Activated effector memory CD4-positive, alpha-beta T cell treated with anti-CD3 and anti-CD28 coated beads, Interleukin-2, amount 50 U/mL, for 16 hours (primary cell): ENCODE measurements around the gene SAP25.

ENCODE experiments used
- DNase-seq: peaks from one replicate; pipeline ENCODE4 v3.0.0-alpha.2; 2020

The SAP25 gene

DNA sequence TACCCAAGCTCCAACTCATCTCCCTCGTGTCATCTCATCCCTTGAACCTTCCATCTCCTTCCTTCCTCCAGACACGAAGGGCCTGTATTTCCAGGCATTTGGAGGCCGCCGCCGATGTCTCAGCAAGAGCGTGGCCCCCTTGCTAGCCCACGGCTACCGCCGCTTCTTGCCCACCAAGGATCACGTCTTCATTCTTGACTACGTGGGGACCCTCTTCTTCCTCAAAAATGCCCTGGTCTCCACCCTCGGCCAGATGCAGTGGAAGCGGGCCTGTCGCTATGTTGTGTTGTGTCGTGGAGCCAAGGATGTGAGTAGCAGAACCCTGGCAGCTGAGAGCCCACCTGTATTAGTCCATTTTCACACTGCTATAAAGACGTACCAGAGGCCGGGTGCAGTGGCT lies 17.9 kb upstream of the SAP25 start:
- no peak for DNase-seq

DNA sequence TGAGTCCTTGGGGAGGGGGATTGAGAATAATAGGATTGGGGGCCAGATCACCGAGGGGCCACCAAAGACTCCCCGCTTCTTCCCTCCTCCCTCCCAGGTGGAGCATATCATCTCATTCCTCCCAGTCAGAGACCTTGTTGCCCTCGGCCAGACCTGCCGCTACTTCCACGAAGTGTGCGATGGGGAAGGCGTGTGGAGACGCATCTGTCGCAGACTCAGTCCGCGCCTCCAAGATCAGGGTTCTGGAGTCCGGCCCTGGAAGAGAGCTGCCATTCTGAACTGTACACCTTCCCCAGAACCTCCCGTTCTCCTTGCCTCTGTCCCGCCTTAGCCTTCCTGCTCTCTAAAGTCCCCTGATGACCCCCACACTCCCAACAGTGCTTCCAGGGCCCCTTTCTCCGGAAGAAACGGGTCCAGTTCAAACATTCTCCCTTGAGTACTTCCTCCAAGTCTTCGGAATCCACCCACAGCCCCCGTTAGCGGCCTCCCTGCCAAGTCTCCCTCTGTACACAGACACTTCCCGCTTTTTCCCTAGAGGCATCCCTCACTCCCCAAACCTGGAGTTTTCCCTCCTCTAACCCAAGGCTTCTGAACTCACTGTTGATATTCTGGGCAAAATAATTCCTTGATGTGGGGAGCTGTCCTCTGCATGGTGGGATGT lies 16.5 kb upstream of the SAP25 start:
- DNase-seq: no peak

DNA sequence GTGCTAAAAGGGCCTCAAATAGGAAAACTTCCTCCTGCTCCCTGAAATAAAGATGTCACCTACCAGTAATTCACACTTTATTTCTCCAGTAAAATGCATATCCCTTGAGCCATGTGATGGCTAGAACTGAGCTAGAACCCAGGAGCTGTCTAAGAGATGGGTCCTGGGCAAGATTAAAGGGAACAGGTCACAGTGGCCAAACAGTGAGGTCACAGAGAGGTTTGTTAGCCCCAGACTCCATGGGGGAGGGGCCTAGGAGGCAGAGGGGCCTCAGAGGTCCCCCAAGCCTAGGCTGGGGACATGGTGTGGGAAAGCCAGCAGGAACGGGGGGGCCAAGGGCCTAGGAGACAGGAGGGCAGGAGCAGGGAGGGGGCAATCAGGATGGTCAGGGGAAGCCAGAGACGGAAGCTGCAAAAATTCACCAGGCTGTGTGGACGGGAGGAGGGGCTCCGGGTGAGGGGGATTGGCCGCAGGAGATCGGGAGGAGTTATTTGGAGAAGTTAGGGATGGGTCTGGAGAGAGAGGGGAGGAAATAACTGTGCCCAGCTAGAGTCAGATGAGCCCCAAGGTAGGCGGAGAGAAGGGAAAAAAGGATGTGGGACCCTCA lies 15.7 kb upstream of the SAP25 start:
- no peak for DNase-seq

DNA sequence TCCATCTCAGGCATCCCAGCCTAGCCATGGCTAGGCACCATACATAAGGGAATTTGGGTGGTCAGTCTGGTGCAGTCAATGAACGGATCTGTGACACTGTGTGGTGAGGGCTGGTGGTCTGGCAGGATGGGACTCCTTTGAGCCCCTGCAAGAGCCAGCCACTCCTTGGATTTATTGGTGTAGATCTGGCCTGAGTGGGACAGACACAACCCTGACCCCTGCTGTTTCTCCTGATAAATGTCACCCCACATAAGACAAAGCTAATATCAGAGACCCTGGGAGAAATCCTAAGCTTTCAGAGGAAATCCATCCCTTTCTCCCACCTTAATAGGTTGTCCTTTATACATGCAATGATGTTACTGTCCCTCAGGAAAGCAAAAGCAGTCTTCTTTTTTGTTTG lies 14.7 kb upstream of the SAP25 start:
- DNase-seq: no peak

DNA sequence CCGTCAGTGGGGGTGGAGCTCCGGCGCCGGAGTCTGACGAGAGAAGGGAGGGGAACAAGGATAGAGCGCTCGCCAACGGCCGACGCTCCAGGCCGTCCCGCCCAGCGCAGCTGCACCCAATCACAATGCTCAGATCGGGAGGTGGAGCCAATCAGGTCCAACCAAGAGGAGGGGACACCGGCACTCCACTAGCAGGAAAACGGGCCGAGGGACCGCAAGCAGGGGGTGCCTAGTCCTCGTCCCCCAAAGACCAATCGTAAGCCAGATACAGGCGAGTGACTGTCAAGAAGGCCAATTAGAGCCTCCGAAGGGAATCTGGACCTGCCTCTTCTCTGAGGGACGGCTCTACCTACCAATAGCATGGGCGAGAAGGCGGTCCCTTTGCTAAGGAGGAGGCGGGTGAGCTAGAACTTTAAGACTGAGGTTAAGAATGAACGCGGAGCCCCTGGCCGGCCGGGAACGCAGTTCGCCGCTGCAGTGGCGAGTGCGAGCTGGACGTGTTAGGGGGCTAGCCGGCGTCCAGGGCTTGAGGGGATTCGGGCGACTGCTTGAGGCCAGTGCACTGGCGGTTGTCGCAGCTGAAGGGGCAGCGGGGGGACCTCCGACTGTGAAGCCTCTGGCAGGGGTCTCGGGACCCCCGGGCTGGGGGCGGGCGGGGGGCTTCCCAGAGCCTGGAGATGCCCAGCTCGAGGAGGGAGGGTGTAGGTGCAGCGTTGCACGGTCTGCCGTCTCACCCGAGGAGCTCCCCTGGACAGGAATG lies 12.7 kb upstream of the SAP25 start, which contains the start of gene FBXO24:
Gene FBXO24, plus strand, starts transcription at position 63 of the 760 bp plus-strand sequence. Its CDS starts 298 bp downstream, at position 361.
- DNase-seq: peak; percentile 100

DNA sequence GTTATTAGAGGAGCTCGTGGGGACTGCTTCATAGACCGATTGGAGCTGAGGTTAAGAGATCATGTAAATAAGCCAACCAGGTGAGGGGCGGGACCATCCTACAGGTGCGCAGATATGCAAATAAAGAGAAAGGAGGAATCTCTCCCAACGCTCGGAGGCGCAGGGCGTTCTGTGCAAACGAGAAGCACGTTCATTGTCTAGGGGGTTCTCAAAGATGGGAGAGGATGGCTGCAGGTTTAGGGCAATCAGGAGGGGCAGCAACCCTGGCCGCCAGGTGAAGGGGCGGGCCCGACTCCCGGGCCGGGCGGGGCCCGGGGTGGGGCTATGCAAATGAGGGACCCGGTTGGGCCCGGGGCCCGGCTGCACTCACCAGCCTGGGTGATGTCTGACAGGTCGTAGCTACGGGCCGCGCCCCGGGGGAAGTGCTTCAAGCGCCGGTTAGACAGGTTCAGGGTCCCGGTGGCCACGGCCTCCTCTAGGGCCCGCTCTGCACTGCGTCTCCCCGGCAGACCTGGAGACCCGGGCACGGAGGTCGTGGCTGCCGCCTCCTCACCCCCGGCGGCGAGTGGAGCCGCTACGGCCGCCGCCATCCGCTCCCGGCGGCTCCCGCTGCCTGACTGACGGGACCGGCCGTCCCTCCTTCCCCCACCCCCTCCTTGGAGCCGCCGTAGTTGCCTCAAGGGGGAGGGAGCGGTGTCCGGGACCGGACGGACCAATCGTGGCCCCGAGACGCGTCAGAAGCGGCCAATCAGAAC lies 12.0 kb upstream of the SAP25 start, which contains the start of gene LRCH4:
Gene LRCH4, minus strand, starts transcription at position 619 of the 755 bp plus-strand sequence. Its CDS starts 29 bp downstream, at position 590.
- DNase-seq: peak; percentile 89

- no peak for DNase-seq
These were observed 11.2 kb upstream of the SAP25 start for GRCh38 chr7:100584683-100585510.

GRCh38 chr7:100584054-100584682 lies 10.5 kb upstream of the SAP25 start:
- DNase-seq: no peak

- DNase-seq: peak; percentile 86
These were observed 9.7 kb upstream of the SAP25 start for GRCh38 chr7:100583132-100584053.

DNA sequence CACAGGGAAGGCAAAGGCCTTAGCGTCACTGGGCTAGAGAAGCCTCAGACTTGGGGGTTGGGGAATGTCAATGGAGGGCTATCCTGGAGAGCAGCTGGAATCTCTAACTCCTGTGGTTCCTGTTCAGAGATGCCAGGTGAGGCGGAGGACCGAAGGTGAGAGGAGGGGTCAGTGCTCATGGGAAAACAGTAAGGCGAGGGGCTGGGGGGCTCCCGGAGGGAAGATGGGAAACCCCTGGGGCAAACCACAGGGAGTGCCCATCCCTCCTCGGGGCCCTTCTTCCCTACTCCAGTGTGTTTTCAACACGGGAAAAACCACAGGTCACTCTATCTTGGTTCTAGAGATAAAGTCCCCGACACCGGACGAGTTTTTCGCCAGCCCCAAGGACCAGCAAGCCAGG lies 8.9 kb upstream of the SAP25 start:
- no peak for DNase-seq

DNA sequence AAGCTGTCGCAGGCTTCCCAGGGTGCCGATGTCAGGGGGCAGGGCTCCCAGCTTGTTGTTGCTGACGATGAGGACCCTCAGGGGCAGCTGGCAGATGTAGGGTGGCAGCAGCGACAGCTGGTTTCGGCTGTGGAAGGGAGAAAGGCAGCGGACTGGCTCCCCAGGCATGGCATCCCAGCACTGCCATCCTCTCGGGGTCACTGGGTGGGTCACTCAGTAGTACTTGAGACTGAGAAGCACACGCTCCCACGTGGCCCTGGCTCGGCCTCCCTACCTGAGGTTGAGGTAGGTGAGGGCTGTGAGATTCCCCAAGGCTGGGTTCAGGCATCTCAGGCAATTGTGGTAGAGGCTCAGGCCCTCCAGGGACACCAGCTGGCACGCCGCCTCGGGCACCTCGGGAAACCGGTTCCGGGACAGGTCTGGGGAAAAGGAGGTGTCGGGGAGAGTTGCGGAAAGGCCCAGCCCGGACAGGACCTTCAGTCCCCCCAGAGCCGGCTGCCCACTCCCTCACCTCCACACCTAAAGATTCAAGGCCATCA lies 8.4 kb upstream of the SAP25 start:
- DNase-seq: no peak

- no peak for DNase-seq
These were observed 7.0 kb upstream of the SAP25 start for GRCh38 chr7:100580466-100581283.

- DNase-seq: no peak
These were observed 4.8 kb upstream of the SAP25 start for GRCh38 chr7:100578246-100579183.

GRCh38 chr7:100577507-100577906 lies 3.8 kb upstream of the SAP25 start:
- peak; percentile 53 for DNase-seq

GRCh38 chr7:100577103-100577502 lies 3.4 kb upstream of the SAP25 start:
- peak; percentile 58 for DNase-seq

DNA sequence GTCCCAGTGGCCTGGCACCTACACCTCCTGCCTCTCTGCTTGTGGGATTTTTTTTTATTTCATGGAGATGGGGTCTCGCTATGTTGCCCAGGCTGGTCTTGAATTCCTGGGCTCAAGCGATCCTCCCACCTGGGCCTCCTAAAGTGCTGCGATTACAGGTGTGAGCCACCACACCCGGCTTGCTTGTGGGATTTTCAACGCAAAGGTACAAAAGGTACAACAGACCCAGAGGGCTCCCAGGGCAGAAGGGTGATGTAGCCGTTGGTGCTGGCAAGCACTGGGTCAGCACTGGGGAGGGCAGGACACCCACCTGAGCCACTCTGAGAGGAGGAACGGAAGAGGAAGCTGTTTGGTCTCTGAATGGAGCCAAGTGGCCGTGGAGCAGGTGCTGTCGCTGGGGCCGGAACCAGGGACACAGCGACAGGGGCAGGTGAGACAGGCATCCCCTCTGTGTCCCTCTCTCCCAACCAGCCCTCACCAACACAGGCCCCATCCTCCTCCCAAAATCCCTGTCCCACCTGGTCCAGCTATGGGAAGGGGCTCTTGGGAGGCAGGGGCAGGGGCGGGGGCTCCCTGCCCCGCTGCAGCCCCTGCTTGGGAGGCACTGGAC lies 2.8 kb upstream of the SAP25 start:
- DNase-seq: no peak

- DNase-seq: no peak
These were observed 2.2 kb upstream of the SAP25 start for GRCh38 chr7:100575746-100576383.
